ENCODE data around the gene TEX19. TPM values are rescaled to one million over a fixed set of nuclear protein-coding genes. Genes with fewer than 3 reads are reported as not detected.
A peak's percentile ranks its signal among the peaks of the same experiment; 100 is the strongest.

The TEX19 gene
- total and polyA plus RNA-seq, 4 donors: 0.03 TPM; not detected in 3

DNA sequence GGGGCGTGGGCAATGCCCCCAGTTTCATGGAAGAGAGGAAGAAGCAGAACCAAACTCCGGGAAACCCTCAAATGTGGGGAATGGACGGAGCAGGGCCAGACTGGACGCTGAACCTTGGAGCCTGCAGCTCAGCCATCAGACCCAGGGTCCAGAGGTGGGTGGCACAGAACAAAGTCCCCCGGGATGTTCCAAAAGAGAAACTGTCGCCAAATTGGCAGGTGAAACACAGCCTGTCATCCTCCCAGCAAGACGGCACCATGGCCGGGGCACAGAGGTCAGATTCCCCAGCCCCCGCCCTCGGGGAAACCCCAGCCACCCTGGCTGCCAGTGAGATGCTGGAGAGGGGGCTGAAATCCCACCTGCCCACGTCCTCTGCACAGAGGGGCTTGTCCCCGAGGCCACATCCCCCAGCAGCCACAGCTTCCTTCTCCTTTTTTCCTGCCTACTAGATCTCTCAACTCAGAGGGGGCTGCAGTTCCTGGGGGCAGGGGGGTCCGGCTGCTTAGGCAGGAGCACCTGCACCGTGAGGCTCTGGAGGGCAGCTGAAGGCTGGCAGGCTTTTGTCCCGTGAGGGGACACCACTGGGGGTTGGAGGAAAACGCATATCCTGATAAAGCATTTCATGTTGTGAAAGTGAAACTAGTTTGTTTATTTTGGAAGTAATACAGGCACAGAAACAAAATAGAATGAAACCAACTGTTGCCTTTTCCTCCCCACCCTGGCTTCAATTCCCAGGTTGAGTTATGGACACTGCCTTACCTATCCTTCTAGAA, 24.2 kb upstream of the TEX19 start:
- Histone ChIP-seq H3K9ac (ENCODE audit: insufficient read depth in 1 of 2, low read length in 2 of 2) (no peak overlapping the region), H3K27ac (ENCODE audit: low read depth in 1 of 2, low read length in 1 of 2) (peak overlapping the region in 1 of 2 donors; percentile 82), H3K4me3 (peak overlapping the region; percentile 33), H3K4me1 (ENCODE audit: control insufficient read depth in 5 of 5, insufficient read depth in 5 of 5, low read length in 5 of 5) (peaks cover 2 to 37% (median 14%) of the 10 kb centered on the region in 5 donors), H3K9me3 (ENCODE audit: control insufficient read depth in 4 of 4, insufficient read depth in 3 of 4, low read length in 3 of 4) (no peaks in the 10 kb centered on the region), H3K36me3 (ENCODE audit: control insufficient read depth in 4 of 4, insufficient read depth in 4 of 4, low read length in 4 of 4) (no peaks in the 10 kb centered on the region), H3K27me3 (ENCODE audit: control insufficient read depth in 3 of 3, insufficient read depth in 3 of 3, low read length in 2 of 3) (peaks cover 0 to 22% (median 2%) of the 10 kb centered on the region in 3 donors)
- TF ChIP-seq, protein P1, sequence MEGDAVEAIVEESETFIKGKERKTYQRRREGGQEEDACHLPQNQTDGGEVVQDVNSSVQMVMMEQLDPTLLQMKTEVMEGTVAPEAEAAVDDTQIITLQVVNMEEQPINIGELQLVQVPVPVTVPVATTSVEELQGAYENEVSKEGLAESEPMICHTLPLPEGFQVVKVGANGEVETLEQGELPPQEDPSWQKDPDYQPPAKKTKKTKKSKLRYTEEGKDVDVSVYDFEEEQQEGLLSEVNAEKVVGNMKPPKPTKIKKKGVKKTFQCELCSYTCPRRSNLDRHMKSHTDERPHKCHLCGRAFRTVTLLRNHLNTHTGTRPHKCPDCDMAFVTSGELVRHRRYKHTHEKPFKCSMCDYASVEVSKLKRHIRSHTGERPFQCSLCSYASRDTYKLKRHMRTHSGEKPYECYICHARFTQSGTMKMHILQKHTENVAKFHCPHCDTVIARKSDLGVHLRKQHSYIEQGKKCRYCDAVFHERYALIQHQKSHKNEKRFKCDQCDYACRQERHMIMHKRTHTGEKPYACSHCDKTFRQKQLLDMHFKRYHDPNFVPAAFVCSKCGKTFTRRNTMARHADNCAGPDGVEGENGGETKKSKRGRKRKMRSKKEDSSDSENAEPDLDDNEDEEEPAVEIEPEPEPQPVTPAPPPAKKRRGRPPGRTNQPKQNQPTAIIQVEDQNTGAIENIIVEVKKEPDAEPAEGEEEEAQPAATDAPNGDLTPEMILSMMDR (IDR thresholded peaks at IDR 0.05; ENCODE audit: control extremely low read depth, extremely low read depth): no peak
- ATAC-seq (ENCODE audit: insufficient read depth, low FRiP score) (no peak), DNase-seq (peak in 2 of 3 donors; percentile 48 to 61)
- 12 to 28% methylated on average over 16 of the region's 16 CpGs for WGBS, 2 donors

DNA sequence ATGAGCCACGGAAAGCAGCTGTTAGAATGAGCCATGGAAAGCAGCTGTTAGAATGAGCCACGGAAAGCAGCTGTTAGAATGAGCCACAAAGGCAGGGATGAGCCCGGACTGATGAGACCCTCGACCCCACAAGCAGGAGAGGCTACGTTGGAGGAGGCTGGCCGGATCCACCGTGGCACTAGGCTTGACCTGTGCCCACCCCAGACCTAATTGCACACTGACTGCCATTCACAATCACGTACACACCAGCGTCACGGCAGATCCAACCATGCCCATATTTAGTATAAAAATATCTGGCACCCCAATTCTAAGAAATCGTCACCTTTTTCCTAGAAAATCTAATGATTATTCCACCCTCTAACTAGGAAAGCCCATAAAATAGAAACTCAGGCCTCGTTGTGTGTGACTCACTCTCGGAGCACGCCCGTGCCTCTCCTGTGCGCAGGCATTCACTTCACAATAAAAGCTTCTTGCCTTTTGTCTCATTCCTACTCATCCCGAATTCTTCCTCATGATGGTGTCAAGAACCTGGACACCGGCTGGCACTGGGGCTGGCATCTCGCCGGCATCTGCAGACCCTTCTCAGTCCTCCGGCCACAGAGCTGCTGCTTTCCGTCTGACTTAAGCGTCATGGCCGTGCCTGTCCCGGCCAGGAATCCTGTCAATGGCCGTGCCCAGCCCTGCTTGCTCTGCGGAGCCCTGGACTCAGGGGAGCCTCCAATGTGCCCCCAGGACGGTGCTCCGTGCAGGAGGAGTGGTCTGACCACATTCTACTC, 20.0 kb upstream of the TEX19 start:
- Histone ChIP-seq H3K4me3 (no peak overlapping the region), H3K9me3 (ENCODE audit: control insufficient read depth in 4 of 4, insufficient read depth in 3 of 4, low read length in 3 of 4) (no peaks in the 10 kb centered on the region), H3K27ac (ENCODE audit: low read depth in 1 of 2, low read length in 1 of 2) (peak overlapping the region in 1 of 2 donors; percentile 72), H3K27me3 (ENCODE audit: control insufficient read depth in 3 of 3, insufficient read depth in 3 of 3, low read length in 2 of 3) (peaks cover 0 to 4% (median 2%) of the 10 kb centered on the region in 3 donors), H3K36me3 (ENCODE audit: control insufficient read depth in 4 of 4, insufficient read depth in 4 of 4, low read length in 4 of 4) (no peaks in the 10 kb centered on the region), H3K9ac (ENCODE audit: insufficient read depth in 1 of 2, low read length in 2 of 2) (no peak overlapping the region), H3K4me1 (ENCODE audit: control insufficient read depth in 5 of 5, insufficient read depth in 5 of 5, low read length in 5 of 5) (peaks cover 0 to 14% (median 2%) of the 10 kb centered on the region in 5 donors)
- ATAC-seq (ENCODE audit: insufficient read depth, low FRiP score): no peak
- DNase-seq: peak; percentile 42 to 58 (median 56)
- TF ChIP-seq, protein P1 (IDR thresholded peaks at IDR 0.05; ENCODE audit: control extremely low read depth, extremely low read depth): no peak
- 36 to 67% methylated on average over 29 of the region's 29 CpGs for WGBS, 2 donors

DNA sequence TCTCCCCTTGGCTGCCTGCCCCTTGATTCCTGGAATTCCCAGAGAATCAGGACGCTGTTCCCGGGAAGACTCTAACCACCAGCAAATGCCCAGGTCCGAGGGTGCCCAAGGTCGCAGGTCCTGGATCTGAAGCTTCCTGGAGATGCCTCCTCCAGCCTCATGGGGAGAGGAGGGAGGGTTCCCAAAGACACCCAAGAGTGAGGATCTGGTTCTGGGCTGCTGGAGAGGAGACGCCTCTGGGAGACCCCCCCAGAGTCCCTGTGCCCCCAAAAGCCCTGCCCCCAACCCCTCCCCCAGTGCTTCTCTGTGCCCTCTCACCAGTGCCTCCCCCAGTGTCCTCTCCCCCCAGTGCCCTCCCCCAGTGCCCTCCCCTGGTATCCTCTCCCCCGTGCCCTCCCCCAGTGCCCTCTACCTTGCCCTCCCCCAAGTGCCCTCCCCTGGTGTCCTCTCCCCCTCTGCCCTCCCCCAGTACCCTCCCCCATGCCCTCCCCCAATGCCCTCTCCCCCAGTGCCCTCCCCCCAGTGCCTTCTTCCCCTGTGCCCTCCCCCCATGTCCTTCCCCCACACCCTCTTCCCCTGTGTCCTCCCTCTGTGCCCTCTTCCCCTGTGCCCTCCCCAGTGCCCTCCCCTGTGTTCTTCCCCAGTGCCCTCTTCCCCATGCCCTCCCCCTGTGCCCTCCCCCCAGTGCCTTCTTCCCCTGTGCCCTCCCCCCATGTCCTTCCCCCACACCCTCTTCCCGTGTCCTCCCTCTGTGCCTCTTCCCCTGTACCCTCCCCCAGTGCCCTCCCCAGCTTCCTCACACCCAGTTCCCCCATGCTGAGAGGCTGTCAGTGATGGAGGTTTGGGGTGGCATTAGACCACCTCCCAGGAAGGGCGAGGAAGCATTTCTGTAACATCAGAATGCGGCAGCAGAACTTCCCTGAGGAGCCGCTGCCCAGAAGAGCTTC, 19.1 kb upstream of the TEX19 start:
- Histone ChIP-seq H3K4me3 (no peak overlapping the region), H3K36me3 (ENCODE audit: control insufficient read depth in 4 of 4, insufficient read depth in 4 of 4, low read length in 4 of 4) (no peaks in the 10 kb centered on the region), H3K4me1 (ENCODE audit: control insufficient read depth in 5 of 5, insufficient read depth in 5 of 5, low read length in 5 of 5) (peaks cover 0 to 9% (median 3%) of the 10 kb centered on the region in 5 donors), H3K27me3 (ENCODE audit: control insufficient read depth in 3 of 3, insufficient read depth in 3 of 3, low read length in 2 of 3) (peaks cover 0 to 2% (median 0%) of the 10 kb centered on the region in 3 donors), H3K9ac (ENCODE audit: insufficient read depth in 1 of 2, low read length in 2 of 2) (no peak overlapping the region), H3K9me3 (ENCODE audit: control insufficient read depth in 4 of 4, insufficient read depth in 3 of 4, low read length in 3 of 4) (no peaks in the 10 kb centered on the region), H3K27ac (ENCODE audit: low read depth in 1 of 2, low read length in 1 of 2) (no peak overlapping the region)
- TF ChIP-seq, protein P1 (IDR thresholded peaks at IDR 0.05; ENCODE audit: control extremely low read depth, extremely low read depth): no peak
- WGBS, 2 donors: 55 to 62% methylated on average over 10 of the region's 10 CpGs
- DNase-seq: peak in 1 of 3 donors; percentile 40
- ATAC-seq (ENCODE audit: insufficient read depth, low FRiP score): no peak

Measured in lung (tissue), 12 donors.